IMR-90 (cell line): Measurements from ENCODE around the gene C3. TPM values are rescaled to one million over a fixed set of nuclear protein-coding genes. Genes with fewer than 3 reads are reported as not detected.

ENCODE experiments used
- ATAC-seq: fragments of 200-7000 bp; cut with Tn5 transposase; 2 replicates; pipeline ENCODE4 v1.9.1; 2020; ENCODE audit warnings: low read depth, mild to moderate bottlenecking, moderate library complexity
- BruUV-seq: library from RNA; stranded (reverse); fragments of 400-500 nt; replicated peaks from 2 replicates; lab custom pipeline; 2021; lab: Mats Ljungman, UMichigan
- CTCF ChIA-PET: fragments of 300-600 bp; formaldehyde crosslinking; extraction: SDS; loops from one replicate; lab custom pipeline; 2021; ENCODE audit warnings: antibody characterized with exemption; lab: Yijun Ruan, JAX
- POLR2A ChIA-PET: fragments of 300-600 bp; sonication (Branson Sonifier 250); formaldehyde crosslinking; loops from one replicate; lab custom pipeline; 2022; ENCODE audit warnings: antibody characterized with exemption; ENCODE audit not compliant: unreplicated experiment; lab: Charles Lee
- DNase-seq: peaks from one replicate; pipeline ENCODE4 v3.0.0; 2013
- H2AFZ ChIP-seq: replicated peaks from 2 replicates; pipeline ENCODE3; 2013; ENCODE audit warnings: low read length, mild to moderate bottlenecking; ENCODE audit not compliant: poor library complexity
- H2AK5ac ChIP-seq: 2 replicates; pipeline ENCODE4 v1.6.1; 2013; ENCODE audit warnings: low read depth, low read length, inconsistent platforms
- H2AK9ac ChIP-seq: replicated peaks from 2 replicates; pipeline ENCODE3; 2013; ENCODE audit warnings: mild to moderate bottlenecking, low read depth, low read length, moderate library complexity; ENCODE audit not compliant: poor library complexity
- H2BK120ac ChIP-seq: 2 replicates; pipeline ENCODE4 v1.6.1; 2013; ENCODE audit warnings: low read depth, low read length, inconsistent platforms
- H2BK15ac ChIP-seq: 3 replicates; pipeline ENCODE4 v1.6.1; 2013; ENCODE audit warnings: low read depth, low read length, inconsistent platforms
- H2BK20ac ChIP-seq: 2 replicates; pipeline ENCODE4 v1.6.1; 2013; ENCODE audit warnings: low read depth, mild to moderate bottlenecking, inconsistent platforms, low read length, moderate library complexity
- H2BK5ac ChIP-seq: 2 replicates; pipeline ENCODE4 v1.6.1; 2013; ENCODE audit warnings: mild to moderate bottlenecking, low read depth, low read length, inconsistent platforms; ENCODE audit not compliant: poor library complexity, severe bottlenecking
- H3K14ac ChIP-seq: replicated peaks from 2 replicates; pipeline ENCODE4 v1.6.1; 2013; ENCODE audit warnings: low read depth, low read length, inconsistent platforms
- H3K18ac ChIP-seq: 2 replicates; pipeline ENCODE4 v1.6.1; 2013; ENCODE audit warnings: low read depth, low read length, control low read depth
- H3K23ac ChIP-seq: 2 replicates; pipeline ENCODE4 v1.6.1; 2013; ENCODE audit warnings: low read depth, low read length, inconsistent platforms
- H3K27ac ChIP-seq: 2 replicates; pipeline ENCODE4 v1.5.1; 2013; ENCODE audit warnings: mild to moderate bottlenecking, control low read depth, low read length; ENCODE audit not compliant: insufficient read depth
- H3K27me3 ChIP-seq: 2 replicates; pipeline ENCODE4 v1.6.1; 2013; ENCODE audit warnings: low read length; ENCODE audit not compliant: control insufficient read depth, insufficient read depth
- H3K36me3 ChIP-seq: 2 replicates; pipeline ENCODE4 v1.6.1; 2013; ENCODE audit warnings: low read length, mixed read lengths; ENCODE audit not compliant: control insufficient read depth, insufficient read depth
- H3K4ac ChIP-seq: 2 replicates; pipeline ENCODE4 v1.6.1; 2013; ENCODE audit warnings: low read depth, low read length, inconsistent platforms
- H3K4me1 ChIP-seq: 2 replicates; pipeline ENCODE4 v1.6.1; 2013; ENCODE audit warnings: low read length, mixed read lengths; ENCODE audit not compliant: control insufficient read depth, insufficient read depth
- H3K4me2 ChIP-seq: 2 replicates; pipeline ENCODE4 v1.6.1; 2013; ENCODE audit warnings: low read depth, mild to moderate bottlenecking, control low read depth, low read length, moderate library complexity
- H3K4me3 ChIP-seq: 2 replicates; pipeline ENCODE4 v1.5.1; 2013; ENCODE audit warnings: low read depth, mild to moderate bottlenecking, control low read depth, low read length, moderate library complexity; ENCODE audit not compliant: insufficient read depth
- H3K56ac ChIP-seq: 2 replicates; pipeline ENCODE4 v1.6.1; 2013; ENCODE audit warnings: low read length, inconsistent platforms; ENCODE audit not compliant: insufficient read depth; ENCODE audit errors: extremely low read depth
- H3K79me1 ChIP-seq, 2 experiments: 2 replicates each; pipeline ENCODE4 v1.6.1; 2013; ENCODE audit warnings: low read length in 2 of 2, inconsistent platforms in 1 of 2, low read depth in 1 of 2
- H3K9ac ChIP-seq: 2 replicates; pipeline ENCODE4 v1.6.1; 2013; ENCODE audit warnings: low read depth, low read length, control low read depth
- H3K9me1 ChIP-seq: 2 replicates; pipeline ENCODE4 v1.6.1; 2013; ENCODE audit warnings: low read length, inconsistent platforms; ENCODE audit not compliant: insufficient read depth
- H3K9me3 ChIP-seq: 2 replicates; pipeline ENCODE4 v1.6.1; 2013; ENCODE audit warnings: low read length; ENCODE audit not compliant: control insufficient read depth, insufficient read depth
- H4K20me1 ChIP-seq: 2 replicates; pipeline ENCODE4 v1.6.1; 2013; ENCODE audit warnings: low read length, inconsistent platforms; ENCODE audit not compliant: insufficient read depth
- H4K5ac ChIP-seq: 2 replicates; pipeline ENCODE4 v1.6.1; 2013; ENCODE audit warnings: mild to moderate bottlenecking, low read depth, low read length, control low read depth
- H4K8ac ChIP-seq, 2 experiments: 2 replicates each; pipeline ENCODE4 v1.6.1; 2013; ENCODE audit warnings: low read depth in 2 of 2, low read length in 2 of 2, control low read depth in 1 of 2, inconsistent platforms in 1 of 2
- H4K91ac ChIP-seq: 2 replicates; pipeline ENCODE4 v1.6.1; 2013; ENCODE audit warnings: low read depth, low read length, inconsistent platforms; ENCODE audit not compliant: insufficient read depth
- BHLHE40 ChIP-seq: fragments of 150-350 bp; IDR thresholded peaks from 2 replicates; pipeline ENCODE4 v1.6.1; 2016; ENCODE audit warnings: mild to moderate bottlenecking, low read depth, low read length
- CEBPB ChIP-seq: IDR thresholded peaks from 2 replicates; pipeline ENCODE4 v1.6.1; 2012; ENCODE audit warnings: low read depth, low read length, improper control_type of control experiment
- CHD1 ChIP-seq: IDR thresholded peaks from 2 replicates; pipeline ENCODE4 v1.6.1; 2012; ENCODE audit warnings: low read depth, low read length, improper control_type of control experiment
- FOS ChIP-seq: fragments of 150-350 bp; IDR thresholded peaks from 2 replicates; pipeline ENCODE4 v1.6.1; 2016; ENCODE audit warnings: low read depth, low read length
- MAFK ChIP-seq: IDR thresholded peaks from 2 replicates; pipeline ENCODE4 v1.6.1; 2012; ENCODE audit warnings: low read depth, low read length, improper control_type of control experiment
- MAZ ChIP-seq: IDR thresholded peaks from 2 replicates; pipeline ENCODE4 v1.6.1; 2012; ENCODE audit warnings: low read depth, mild to moderate bottlenecking, low read length, improper control_type of control experiment, moderate library complexity, borderline replicate concordance
- MXI1 ChIP-seq: IDR thresholded peaks from 2 replicates; pipeline ENCODE4 v1.6.1; 2012; ENCODE audit warnings: low read depth, mild to moderate bottlenecking, low read length, moderate library complexity, borderline replicate concordance
- NFE2L2 ChIP-seq: fragments of 150-350 bp; IDR thresholded peaks from 2 replicates; pipeline ENCODE4 v1.6.1; 2016; ENCODE audit warnings: low read depth, mild to moderate bottlenecking, low read length
- POLR2A ChIP-seq: IDR thresholded peaks from 2 replicates; pipeline ENCODE4 v1.6.1; 2012; ENCODE audit warnings: mild to moderate bottlenecking, low read depth, low read length
- RAD21 ChIP-seq: IDR thresholded peaks from 2 replicates; pipeline ENCODE4 v1.6.1; 2012; ENCODE audit warnings: low read length, improper control_type of control experiment
- RCOR1 ChIP-seq: IDR thresholded peaks from 2 replicates; pipeline ENCODE4 v1.6.1; 2012; ENCODE audit warnings: mild to moderate bottlenecking, low read length, improper control_type of control experiment; ENCODE audit not compliant: insufficient replicate concordance
- RFX5 ChIP-seq: IDR thresholded peaks from 2 replicates; pipeline ENCODE4 v1.8.0; 2012; ENCODE audit warnings: low read depth, mild to moderate bottlenecking, low read length, moderate library complexity
- SMC3 ChIP-seq: fragments of 150-350 bp; IDR thresholded peaks from 2 replicates; pipeline ENCODE4 v1.6.1; 2016; ENCODE audit warnings: low read depth, mild to moderate bottlenecking, antibody characterized with exemption, low read length, moderate library complexity
- USF2 ChIP-seq: fragments of 150-350 bp; IDR thresholded peaks from 2 replicates; pipeline ENCODE4 v1.6.1; 2017; ENCODE audit warnings: mild to moderate bottlenecking, antibody characterized with exemption, low read length, low read depth
- WGBS, 2 experiments: methylation state at CpG; one replicate each; pipeline versions ENCODE4 v1.1.5 to v1.1.7; 2013; ENCODE audit warnings: missing lambda C conversion rate in 2 of 2; ENCODE audit not compliant: insufficient read length in 1 of 2; ENCODE audit errors: extremely low coverage in 2 of 2; 5-methylcytosine and 5-hydroxymethylcytosine counted together
- dilution Hi-C: fragments of 300-500 bp; cut with HindIII; formaldehyde crosslinking; loops from one replicate; pipeline ENCODE4 v1.14.3; 2018; ENCODE audit warnings: low sequenced_read_pairs; ENCODE audit not compliant: unreplicated experiment
- in situ Hi-C: fragments of 300-500 bp; cut with MboI; formaldehyde crosslinking; loops from 3 replicates; pipeline ENCODE4 v1.14.3; 2019; ENCODE audit warnings: low sequenced_read_pairs, inconsistent platforms, mixed read lengths
- intact Hi-C: fragments of 100-400 bp; cut with micrococcal nuclease; formaldehyde crosslinking; loops from 2 replicates; pipeline ENCODE4 v1.10.0; 2022
- polyA plus RNA-seq, 3 experiments: library from polyadenylated mRNA; depleted of rRNA; stranded (reverse); fragments of >200 nt; gene quantifications; 2 replicates each; pipeline ENCODE4 v1.2.3, GENCODE V29; 2012; ENCODE audit warnings: low replicate concordance in 1 of 3
- total RNA-seq: library from RNA; depleted of rRNA; stranded (reverse); fragments of >200 nt; gene quantifications from 2 replicates; pipeline ENCODE4 v1.2.3, GENCODE V29; 2012
- TF ChIP-seq, protein P1 (sequence below): conservative IDR thresholded peaks from 2 replicates; pipeline ENCODE4 v1.5.1; 2012; ENCODE audit warnings: mild to moderate bottlenecking, low read depth, low read length, improper control_type of control experiment
- TF ChIP-seq, protein P2 (sequence below): fragments of 150-350 bp; IDR thresholded peaks from 2 replicates; pipeline ENCODE4 v1.6.1; 2016; ENCODE audit warnings: low read depth, mild to moderate bottlenecking, low read length, moderate library complexity, borderline replicate concordance

C3 gene
- total and polyA plus RNA-seq, 2 of the 4 experiments (the other 2 are of a cell fraction) = 0.36 TPM; not detected in 1

DNA sequence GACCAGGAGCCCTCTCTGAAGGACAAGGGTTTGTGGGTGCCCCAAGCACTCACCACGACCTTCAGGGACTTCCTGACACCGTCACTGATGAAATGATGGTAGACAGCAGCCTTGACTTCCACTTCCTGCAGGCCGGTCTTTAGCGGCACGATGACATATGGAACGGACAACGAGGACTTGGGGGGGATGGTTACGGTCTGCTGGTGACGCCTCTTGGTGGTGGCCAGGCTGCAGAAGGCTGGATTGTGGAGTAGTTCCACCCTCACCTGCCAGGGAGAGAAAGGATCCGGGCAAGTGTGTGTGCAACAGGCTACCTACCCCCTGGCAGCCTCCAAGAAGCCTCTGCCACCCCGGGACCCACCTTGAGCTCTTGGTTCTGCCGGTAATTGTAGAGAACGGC is 23.2 kb downstream of the C3 start:
- dilution Hi-C loops (no loop called here), in situ Hi-C loops (no loop called here), intact Hi-C loops (no loop called here)
- Histone ChIP-seq H3K79me1 (no peaks in the 10 kb centered on the region), H2BK15ac (no peak overlapping the region), H3K4me2 (no peak overlapping the region), H4K8ac (no peak overlapping the region), H2BK120ac (no peak overlapping the region), H3K23ac (no peak overlapping the region), H2AK5ac (no peak overlapping the region), H3K9ac (no peak overlapping the region), H3K4me1 (no peaks in the 10 kb centered on the region), H3K14ac (no peak overlapping the region), H3K27ac (no peak overlapping the region), H3K18ac (no peak overlapping the region), H2AFZ (no peak overlapping the region), H4K20me1 (no peaks in the 10 kb centered on the region), H3K27me3 (no peaks in the 10 kb centered on the region), H3K4ac (no peak overlapping the region), H3K4me3 (no peak overlapping the region), H2AK9ac (no peak overlapping the region), H3K36me3 (no peaks in the 10 kb centered on the region), H3K9me3 (peaks cover 10% of the 10 kb centered on the region; the same call in 1 of the 2 replicates), H2BK5ac (no peak overlapping the region), H4K5ac (no peak overlapping the region), H3K9me1 (no peaks in the 10 kb centered on the region), H3K56ac (no peak overlapping the region), H4K91ac (no peak overlapping the region), H2BK20ac (no peak overlapping the region)
- BruUV-seq = no TSS peak
- WGBS, 2 experiments = 72% methylated on average over 4 of the region's 13 CpGs; no CpG with 5 or more reads in 1 of the 2 experiments
- no peak for ATAC-seq
- ChIA-PET POLR2A (no interaction called here), CTCF (no interaction called here)
- no peak for DNase-seq
- no peak for TF ChIP-seq CHD1
- no peak for TF ChIP-seq BHLHE40
- no peak for TF ChIP-seq CEBPB
- TF ChIP-seq, protein P1, sequence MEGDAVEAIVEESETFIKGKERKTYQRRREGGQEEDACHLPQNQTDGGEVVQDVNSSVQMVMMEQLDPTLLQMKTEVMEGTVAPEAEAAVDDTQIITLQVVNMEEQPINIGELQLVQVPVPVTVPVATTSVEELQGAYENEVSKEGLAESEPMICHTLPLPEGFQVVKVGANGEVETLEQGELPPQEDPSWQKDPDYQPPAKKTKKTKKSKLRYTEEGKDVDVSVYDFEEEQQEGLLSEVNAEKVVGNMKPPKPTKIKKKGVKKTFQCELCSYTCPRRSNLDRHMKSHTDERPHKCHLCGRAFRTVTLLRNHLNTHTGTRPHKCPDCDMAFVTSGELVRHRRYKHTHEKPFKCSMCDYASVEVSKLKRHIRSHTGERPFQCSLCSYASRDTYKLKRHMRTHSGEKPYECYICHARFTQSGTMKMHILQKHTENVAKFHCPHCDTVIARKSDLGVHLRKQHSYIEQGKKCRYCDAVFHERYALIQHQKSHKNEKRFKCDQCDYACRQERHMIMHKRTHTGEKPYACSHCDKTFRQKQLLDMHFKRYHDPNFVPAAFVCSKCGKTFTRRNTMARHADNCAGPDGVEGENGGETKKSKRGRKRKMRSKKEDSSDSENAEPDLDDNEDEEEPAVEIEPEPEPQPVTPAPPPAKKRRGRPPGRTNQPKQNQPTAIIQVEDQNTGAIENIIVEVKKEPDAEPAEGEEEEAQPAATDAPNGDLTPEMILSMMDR = no peak
- TF ChIP-seq FOS = no peak
- TF ChIP-seq SMC3 = no peak
- TF ChIP-seq MAZ = no peak
- TF ChIP-seq MAFK = no peak
- TF ChIP-seq, protein P2, sequence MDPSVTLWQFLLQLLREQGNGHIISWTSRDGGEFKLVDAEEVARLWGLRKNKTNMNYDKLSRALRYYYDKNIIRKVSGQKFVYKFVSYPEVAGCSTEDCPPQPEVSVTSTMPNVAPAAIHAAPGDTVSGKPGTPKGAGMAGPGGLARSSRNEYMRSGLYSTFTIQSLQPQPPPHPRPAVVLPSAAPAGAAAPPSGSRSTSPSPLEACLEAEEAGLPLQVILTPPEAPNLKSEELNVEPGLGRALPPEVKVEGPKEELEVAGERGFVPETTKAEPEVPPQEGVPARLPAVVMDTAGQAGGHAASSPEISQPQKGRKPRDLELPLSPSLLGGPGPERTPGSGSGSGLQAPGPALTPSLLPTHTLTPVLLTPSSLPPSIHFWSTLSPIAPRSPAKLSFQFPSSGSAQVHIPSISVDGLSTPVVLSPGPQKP = no peak
- TF ChIP-seq RFX5 = no peak
- no peak for TF ChIP-seq MXI1
- no peak for TF ChIP-seq POLR2A
- no peak for TF ChIP-seq NFE2L2
- no peak for TF ChIP-seq USF2
- no peak for TF ChIP-seq RAD21
- TF ChIP-seq RCOR1 = no peak
